Stimulated activated CD8-positive, alpha-beta memory T cell treated with anti-CD3 and anti-CD28 coated beads, Interleukin-12 subunit alpha, Interleukin-12 subunit beta, amount 100 ng/mL, for 24 hours (primary cell): ENCODE results near the gene TRIOBP.
"Not testable (repeated sequence)": the region's sequence is repeated elsewhere in the genome, so short reads cannot be mapped to it uniquely, and the experiment has no call there.

Experiments used
- DNase-seq: peaks from one replicate; pipeline ENCODE4 v3.0.0-alpha.2; 2020; ENCODE audit errors: extremely low read depth

The TRIOBP gene

GRCh38 chr22:37690407-37690806 is 6.4 kb upstream of the TRIOBP start:
- DNase-seq, result no peak

GRCh38 chr22:37690901-37691504 is 5.8 kb upstream of the TRIOBP start:
- no peak for DNase-seq

- DNase-seq, result no peak
These were observed 4.1 kb upstream of the TRIOBP start for GRCh38 chr22:37692627-37693285.

GRCh38 chr22:37694131-37694530 is 2.7 kb upstream of the TRIOBP start:
- DNase-seq, result not testable (repeated sequence)

GRCh38 chr22:37696260-37696656 is 590 bp upstream of the TRIOBP start:
- DNase-seq, result not testable (repeated sequence)

- DNase-seq, result no peak
These were observed 639 bp downstream of the TRIOBP start for GRCh38 chr22:37697538-37697835.

GRCh38 chr22:37701141-37701786 is 4.4 kb downstream of the TRIOBP start:
- no peak for DNase-seq

- DNase-seq, result no peak
These were observed 7.1 kb downstream of the TRIOBP start for GRCh38 chr22:37703906-37704305.

GRCh38 chr22:37704645-37705044 is 7.8 kb downstream of the TRIOBP start:
- DNase-seq, result no peak

GRCh38 chr22:37705205-37705604 is 8.4 kb downstream of the TRIOBP start:
- DNase-seq, result no peak

GRCh38 chr22:37708580-37709444 is 12.0 kb downstream of the TRIOBP start:
- no peak for DNase-seq

- no peak for DNase-seq
These were observed 12.6 kb downstream of the TRIOBP start for GRCh38 chr22:37709445-37709765.

- no peak for DNase-seq
These were observed 13.8 kb downstream of the TRIOBP start for GRCh38 chr22:37710675-37711074.

GRCh38 chr22:37711490-37711889 is 14.6 kb downstream of the TRIOBP start:
- DNase-seq, result no peak

- DNase-seq, result no peak
These were observed 16.9 kb downstream of the TRIOBP start for GRCh38 chr22:37713761-37714160.

- no peak for DNase-seq
These were observed 17.8 kb downstream of the TRIOBP start for GRCh38 chr22:37714634-37715033.

GRCh38 chr22:37715760-37716159 is 18.9 kb downstream of the TRIOBP start:
- no peak for DNase-seq

GRCh38 chr22:37716708-37717107 is 19.9 kb downstream of the TRIOBP start:
- no peak for DNase-seq

GRCh38 chr22:37717235-37717634 is 20.4 kb downstream of the TRIOBP start:
- not testable (repeated sequence) for DNase-seq

GRCh38 chr22:37717746-37718305 is 21.0 kb downstream of the TRIOBP start:
- DNase-seq, result not testable (repeated sequence)

GRCh38 chr22:37725551-37726240 is 28.8 kb downstream of the TRIOBP start:
- DNase-seq, result no peak
